Measurements from ENCODE around the gene TMEM220.

The TMEM220 gene

DNA sequence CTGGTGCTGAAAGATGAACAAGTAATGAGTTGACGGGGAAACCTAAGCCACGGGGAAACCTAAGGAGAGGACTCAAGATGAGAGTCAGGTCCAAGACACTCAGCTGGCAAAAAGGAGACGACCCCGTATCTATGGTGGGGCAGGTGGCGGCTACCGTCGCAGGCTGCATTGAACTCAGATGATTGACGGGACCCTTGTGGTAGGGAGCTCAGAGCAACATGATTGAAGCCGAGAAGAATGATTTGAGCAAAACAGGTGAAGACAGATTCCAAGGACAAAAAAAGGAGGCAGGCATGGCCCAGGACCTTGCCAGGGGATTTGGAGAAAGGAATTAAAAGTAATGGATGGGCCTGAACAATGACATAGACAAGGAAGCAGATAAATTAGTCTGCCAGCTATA, 65.3 kb downstream of the TMEM220 start:
- no peak for DNase-seq (ENCODE audit: low read depth in 2 of 2)
